Activated T-helper 1 cell treated with anti-CD3 and anti-CD28 coated beads, Interleukin-12 subunit alpha, Interleukin-12 subunit beta, Interleukin-2, Interleukin-4 antibody, amounts not matched to agents 30 ng/mL and 10 ng/mL and 1 ng/mL, durations not matched to agents 14 hours and 24 hours and 36 hours (primary cell): ENCODE results near the gene BMP6. TPM values are rescaled to one million over a fixed set of nuclear protein-coding genes. Genes with fewer than 3 reads are reported as not detected.
A peak's percentile ranks its signal among the peaks of the same experiment; 100 is the strongest.

ENCODE experiments used
- DNase-seq: peaks from one replicate; pipeline ENCODE4 v3.0.0; 2021; ENCODE audit warnings: low spot score
- H3K27ac Mint-ChIP-seq: one replicate; pipeline ENCODE4 v1.8.0; 2021; ENCODE audit warnings: mild to moderate bottlenecking, mixed read lengths
- H3K27me3 Mint-ChIP-seq: one replicate; pipeline ENCODE4 v1.8.0; 2022; ENCODE audit warnings: mild to moderate bottlenecking, moderate library complexity, mixed read lengths; ENCODE audit not compliant: insufficient read depth
- H3K36me3 Mint-ChIP-seq: one replicate; pipeline ENCODE4 v1.8.0; 2021; ENCODE audit warnings: low read depth, mixed read lengths
- H3K4me1 Mint-ChIP-seq: one replicate; pipeline ENCODE4 v1.8.0; 2021; ENCODE audit warnings: low read depth, mixed read lengths
- H3K4me3 Mint-ChIP-seq: one replicate; pipeline ENCODE4 v1.8.0; 2021; ENCODE audit warnings: mild to moderate bottlenecking, moderate library complexity, mixed read lengths
- H3K9me3 Mint-ChIP-seq: one replicate; pipeline ENCODE4 v1.8.0; 2021; ENCODE audit warnings: mixed read lengths
- intact Hi-C: fragments of 100-400 bp; cut with micrococcal nuclease; formaldehyde crosslinking; loops from one replicate; pipeline ENCODE4 v1.15.1; 2024
- total RNA-seq: library from RNA; stranded (reverse); gene quantifications from 2 replicates; pipeline ENCODE4 v1.2.3, GENCODE V29; 2022

The BMP6 gene
- total RNA-seq = 0.86 and 1.1 TPM in 2 replicates

DNA sequence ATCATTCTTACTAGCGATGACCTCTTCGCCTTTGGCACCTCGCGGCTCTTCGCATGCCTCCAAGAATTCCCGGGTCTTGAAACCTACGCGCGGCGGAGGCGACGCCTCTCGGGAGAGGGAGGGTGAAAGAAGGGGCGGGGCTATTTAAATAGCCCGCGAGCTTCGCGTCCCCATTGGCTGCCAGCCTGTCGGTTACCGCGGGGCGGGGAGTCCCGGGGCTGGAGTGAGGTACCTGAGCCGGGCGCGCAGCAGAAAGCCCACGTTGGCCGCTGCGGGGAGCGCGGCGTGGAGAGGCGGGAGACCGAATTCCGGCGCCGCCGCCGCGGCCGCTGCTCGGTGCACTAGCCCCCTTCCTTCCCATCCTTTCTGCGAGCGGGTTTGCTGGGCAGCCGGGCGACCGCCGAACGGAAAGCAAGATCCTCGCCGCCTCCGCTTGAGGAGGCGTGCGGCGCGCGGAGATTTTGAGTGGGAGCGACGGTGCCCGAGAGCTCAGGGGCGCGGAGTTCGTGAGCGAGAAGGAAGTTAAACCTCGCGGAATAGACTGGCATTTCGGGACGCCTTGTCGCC is at the start of gene BMP6:
TSS of gene BMP6 (plus strand) at position 251 of the 567 bp plus-strand sequence. CDS start 857 bp downstream, outside the sequence.
- intact Hi-C loops = loop anchor here (1.0 to 10.0 kb wide), 7 partner anchors 27 to 1719 kb away; partner anchors contain the start of genes DSP, EEF1E1, NRN1 and SLC35B3
- Mint-ChIP-seq H3K4me1 (peaks cover 17% of the 10 kb centered on the region), H3K9me3 (no peaks in the 10 kb centered on the region), H3K36me3 (peaks cover 2% of the 10 kb centered on the region), H3K4me3 (peak within 1 kb of the TSS; percentile 80), H3K27me3 (peaks cover 68% of the 10 kb centered on the region), H3K27ac (no peak within 1 kb of the TSS)
- peak; percentile 71 for DNase-seq

DNA sequence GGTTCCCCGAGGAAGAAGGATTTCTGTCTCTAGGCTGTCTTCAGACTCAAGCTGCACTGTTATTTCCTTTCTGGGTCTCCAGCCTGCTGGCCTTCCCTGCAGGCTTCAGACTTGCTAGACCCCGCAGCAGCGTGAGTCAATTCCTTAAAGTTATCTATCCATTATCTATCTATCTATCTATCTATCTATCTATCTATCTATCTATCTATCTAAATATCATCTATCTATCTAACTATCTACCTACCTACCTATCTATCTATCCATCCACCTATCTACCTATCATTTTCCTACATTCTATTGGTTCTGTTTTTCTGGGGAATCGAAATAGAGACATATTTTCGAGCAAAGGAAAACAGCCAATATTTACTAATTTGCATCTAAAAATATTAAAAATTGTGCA is 48.7 kb upstream of the BMP6 start:
- intact Hi-C loops = no loop called here
- Mint-ChIP-seq H3K4me3 (no peak overlapping the region), H3K4me1 (no peaks in the 10 kb centered on the region), H3K27ac (no peak overlapping the region), H3K27me3 (no peaks in the 10 kb centered on the region), H3K9me3 (no peaks in the 10 kb centered on the region), H3K36me3 (no peaks in the 10 kb centered on the region)
- DNase-seq = no peak

- no peak overlapping the region for H3K27ac Mint-ChIP-seq
- intact Hi-C loops = no loop called here
Observed at GRCh38 chr6:7680393-7681075, 45.4 kb upstream of the BMP6 start.

DNA sequence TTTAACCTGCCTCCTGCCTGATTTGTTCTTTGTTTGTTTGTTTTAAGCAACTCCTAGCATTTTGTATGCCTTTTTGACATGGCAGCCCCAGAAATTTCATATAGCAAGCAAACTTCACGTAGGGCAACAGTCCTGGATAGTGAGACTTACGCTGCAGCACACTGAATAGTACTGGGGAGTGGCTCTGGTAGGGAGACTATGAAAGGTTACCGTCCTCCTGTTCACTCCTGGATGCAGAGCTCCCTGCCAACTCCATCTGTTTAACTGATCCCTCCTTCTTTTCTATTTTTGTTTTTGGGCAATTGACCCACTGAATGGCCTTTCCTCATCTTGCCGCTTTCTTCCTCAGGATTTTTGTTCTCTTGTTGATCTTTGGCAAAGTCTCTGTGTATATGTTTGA is 44.5 kb upstream of the BMP6 start:
- intact Hi-C loops = no loop called here
- no peaks in the 10 kb centered on the region for H3K4me1 Mint-ChIP-seq
- H3K27ac Mint-ChIP-seq = no peak overlapping the region
- H3K36me3 Mint-ChIP-seq = no peaks in the 10 kb centered on the region
- H3K4me3 Mint-ChIP-seq = no peak overlapping the region
- no peak for DNase-seq
- H3K27me3 Mint-ChIP-seq = peaks cover 4% of the 10 kb centered on the region
- no peaks in the 10 kb centered on the region for H3K9me3 Mint-ChIP-seq

More at GRCh38 chr6:7680393-7681075, 45.4 kb upstream of the BMP6 start:
- H3K36me3 Mint-ChIP-seq = no peaks in the 10 kb centered on the region
- H3K27me3 Mint-ChIP-seq = peaks cover 2% of the 10 kb centered on the region
- no peaks in the 10 kb centered on the region for H3K4me1 Mint-ChIP-seq
- no peak for DNase-seq
- H3K9me3 Mint-ChIP-seq = no peaks in the 10 kb centered on the region
- H3K4me3 Mint-ChIP-seq = no peak overlapping the region

- H3K9me3 Mint-ChIP-seq = no peaks in the 10 kb centered on the region
- no peak overlapping the region for H3K27ac Mint-ChIP-seq
- H3K4me3 Mint-ChIP-seq = no peak overlapping the region
- H3K4me1 Mint-ChIP-seq = no peaks in the 10 kb centered on the region
- H3K27me3 Mint-ChIP-seq = peaks cover 9% of the 10 kb centered on the region
- DNase-seq = no peak
- no peaks in the 10 kb centered on the region for H3K36me3 Mint-ChIP-seq
- intact Hi-C loops = no loop called here
Observed at GRCh38 chr6:7684076-7684475, 41.8 kb upstream of the BMP6 start.

DNA sequence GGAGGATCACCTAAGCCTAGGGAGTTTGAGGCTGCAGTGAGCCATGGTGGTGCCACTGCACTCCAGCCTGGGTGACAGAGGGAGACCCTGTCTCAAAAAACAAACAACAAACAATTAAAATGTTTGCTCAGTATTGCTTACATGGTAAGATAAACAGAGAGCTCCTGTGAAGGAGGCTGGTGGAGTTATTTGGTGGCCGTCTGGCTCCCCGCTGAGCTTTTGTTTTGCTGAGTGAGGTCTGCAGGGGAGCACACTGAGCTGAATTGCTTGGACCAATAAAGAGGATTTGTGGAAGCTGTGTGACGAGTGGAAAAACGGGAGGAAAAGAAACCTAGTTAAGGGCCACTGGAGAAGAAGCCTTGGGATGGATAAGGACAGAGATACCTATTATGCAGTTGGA is 41.1 kb upstream of the BMP6 start:
- Mint-ChIP-seq H3K27me3 (peaks cover 9% of the 10 kb centered on the region), H3K9me3 (no peaks in the 10 kb centered on the region)
- no peak for DNase-seq

GRCh38 chr6:7685276-7685675 is 40.6 kb upstream of the BMP6 start:
- Mint-ChIP-seq H3K36me3 (no peaks in the 10 kb centered on the region), H3K27me3 (peaks cover 9% of the 10 kb centered on the region)
- intact Hi-C loops = no loop called here

More for the DNA sequence above, 41.1 kb upstream of the BMP6 start:
- H3K27ac Mint-ChIP-seq = no peak overlapping the region
- intact Hi-C loops = no loop called here
- H3K4me3 Mint-ChIP-seq = no peak overlapping the region
- no peaks in the 10 kb centered on the region for H3K4me1 Mint-ChIP-seq
- no peaks in the 10 kb centered on the region for H3K36me3 Mint-ChIP-seq

DNA sequence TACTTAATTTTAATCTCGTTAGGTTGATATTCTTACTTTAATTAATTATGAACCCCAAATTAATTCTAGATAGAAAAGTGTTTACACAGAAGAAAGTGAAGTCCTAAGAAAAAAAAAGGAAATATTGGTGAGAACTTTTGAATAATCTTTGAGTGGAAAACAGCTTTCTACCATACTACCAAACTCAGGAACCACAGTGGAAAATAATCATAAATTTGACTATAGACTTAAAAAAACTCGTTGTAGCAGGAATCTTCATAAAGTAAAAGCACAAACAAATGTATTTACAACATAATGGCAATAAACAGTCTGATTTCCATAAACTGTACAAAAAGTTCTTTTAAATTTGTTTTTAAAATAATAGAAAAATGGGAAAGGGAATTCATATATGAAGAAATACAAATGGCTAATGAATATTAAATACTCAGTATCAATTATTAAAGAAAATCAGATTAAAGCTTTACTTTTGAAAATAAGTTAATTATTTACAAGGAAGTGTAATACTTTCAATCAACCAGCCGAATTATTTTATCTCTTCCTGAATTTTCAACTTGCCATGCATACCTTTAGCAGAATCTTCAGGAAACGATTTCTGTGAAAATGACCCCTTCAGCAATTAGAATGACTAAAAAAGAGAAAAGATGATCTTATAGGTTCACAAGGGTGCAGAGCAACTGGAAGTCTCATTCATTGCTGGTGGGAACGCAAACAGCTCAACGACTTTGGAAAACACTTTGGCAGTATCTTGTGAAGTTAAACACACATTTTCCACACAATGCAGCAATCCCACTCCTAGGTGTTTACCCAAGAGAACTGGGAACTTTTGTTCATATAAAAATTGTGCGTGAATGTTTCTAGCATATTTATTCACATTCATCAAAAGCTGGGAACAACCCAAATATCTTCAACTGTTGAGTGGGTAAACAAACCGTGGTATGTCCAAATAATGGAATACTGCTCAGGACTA is 38.5 kb upstream of the BMP6 start:
- Mint-ChIP-seq H3K27me3 (peaks cover 9% of the 10 kb centered on the region), H3K27ac (no peak overlapping the region), H3K36me3 (no peaks in the 10 kb centered on the region), H3K4me1 (no peaks in the 10 kb centered on the region), H3K4me3 (no peak overlapping the region), H3K9me3 (no peaks in the 10 kb centered on the region)
- intact Hi-C loops = no loop called here
- DNase-seq = no peak

More at GRCh38 chr6:7685276-7685675, 40.6 kb upstream of the BMP6 start:
- no peak for DNase-seq
- no peaks in the 10 kb centered on the region for H3K9me3 Mint-ChIP-seq
- no peak overlapping the region for H3K4me3 Mint-ChIP-seq
- H3K4me1 Mint-ChIP-seq = no peaks in the 10 kb centered on the region
- H3K27ac Mint-ChIP-seq = no peak overlapping the region

DNA sequence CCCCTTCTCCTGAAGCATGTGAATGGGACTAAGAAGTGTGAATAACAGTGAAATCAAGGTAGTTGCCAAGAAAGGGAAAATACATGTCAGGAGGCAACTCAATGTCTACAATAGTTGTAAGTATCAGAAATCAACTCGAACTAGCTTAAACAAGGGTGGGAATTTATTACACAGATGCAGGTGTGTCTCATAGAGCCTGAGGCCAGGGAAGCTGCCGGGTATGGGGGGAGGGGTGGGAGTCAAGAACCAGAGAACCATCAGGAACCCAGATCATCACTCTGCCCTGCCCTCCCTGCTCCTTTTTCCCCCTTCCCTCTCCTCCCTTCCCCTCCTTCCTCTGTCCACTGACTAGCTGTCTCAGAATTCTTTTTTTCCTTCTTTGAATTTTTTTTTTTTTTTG is 34.9 kb upstream of the BMP6 start:
- no peak overlapping the region for H3K4me3 Mint-ChIP-seq
- intact Hi-C loops = no loop called here
- no peaks in the 10 kb centered on the region for H3K36me3 Mint-ChIP-seq
- no peak for DNase-seq
- H3K27ac Mint-ChIP-seq = no peak overlapping the region
- H3K27me3 Mint-ChIP-seq = peaks cover 7% of the 10 kb centered on the region
- no peaks in the 10 kb centered on the region for H3K9me3 Mint-ChIP-seq
- H3K4me1 Mint-ChIP-seq = no peaks in the 10 kb centered on the region

GRCh38 chr6:7691675-7692452 is 34.0 kb upstream of the BMP6 start:
- no peaks in the 10 kb centered on the region for H3K4me1 Mint-ChIP-seq
- no peaks in the 10 kb centered on the region for H3K9me3 Mint-ChIP-seq
- H3K27me3 Mint-ChIP-seq = peaks cover 8% of the 10 kb centered on the region
- DNase-seq = no peak
- no peaks in the 10 kb centered on the region for H3K36me3 Mint-ChIP-seq
- no peak overlapping the region for H3K4me3 Mint-ChIP-seq
- H3K27ac Mint-ChIP-seq = no peak overlapping the region
- intact Hi-C loops = no loop called here

DNA sequence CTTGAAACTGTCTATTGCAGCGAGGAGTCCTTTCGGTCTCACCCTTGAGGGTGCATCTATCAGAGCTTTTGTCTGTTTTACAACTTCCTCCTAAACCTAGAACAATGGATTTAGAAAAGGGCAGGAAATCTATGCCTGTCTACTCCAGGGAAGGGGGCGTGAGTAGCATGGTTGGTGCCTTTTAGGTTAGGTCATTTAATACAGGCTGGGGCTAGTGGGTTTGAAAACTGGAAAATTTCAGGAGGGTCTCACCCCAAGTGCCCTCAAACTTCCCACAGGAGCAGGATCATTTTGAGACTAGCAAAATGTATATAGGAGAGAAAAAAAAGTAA is 33.5 kb upstream of the BMP6 start:
- H3K27ac Mint-ChIP-seq = no peak overlapping the region
- no peak for DNase-seq
- no peak overlapping the region for H3K4me3 Mint-ChIP-seq
- intact Hi-C loops = no loop called here
- peaks cover 4% of the 10 kb centered on the region for H3K4me1 Mint-ChIP-seq
- peaks cover 8% of the 10 kb centered on the region for H3K27me3 Mint-ChIP-seq
- H3K9me3 Mint-ChIP-seq = no peaks in the 10 kb centered on the region
- no peaks in the 10 kb centered on the region for H3K36me3 Mint-ChIP-seq

DNA sequence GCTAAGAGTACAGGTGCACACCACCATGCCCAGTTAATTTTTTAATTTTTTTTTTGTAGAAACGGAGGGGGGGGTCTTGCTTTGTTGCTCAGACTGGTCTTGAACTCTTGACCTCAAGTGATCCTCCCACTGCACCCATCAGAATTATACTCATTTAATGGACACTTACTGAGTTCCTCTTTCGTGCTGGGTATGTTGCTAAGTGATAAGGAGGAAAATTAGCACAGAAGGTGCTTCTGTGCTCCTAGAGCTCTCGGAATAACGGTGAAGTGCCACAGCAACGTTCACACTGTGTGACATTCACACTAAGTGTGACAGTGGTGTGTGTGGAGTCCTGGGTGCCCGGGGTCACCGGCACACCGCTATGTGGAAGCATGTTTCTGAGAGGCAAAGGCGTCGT is 32.1 kb upstream of the BMP6 start:
- DNase-seq = no peak
- Mint-ChIP-seq H3K27ac (no peak overlapping the region), H3K27me3 (peaks cover 3% of the 10 kb centered on the region), H3K4me1 (peaks cover 16% of the 10 kb centered on the region), H3K36me3 (no peaks in the 10 kb centered on the region), H3K9me3 (no peaks in the 10 kb centered on the region), H3K4me3 (no peak overlapping the region)
- intact Hi-C loops = no loop called here
